Dermis blood vessel endothelial cell (primary cell): Measurements from ENCODE around the gene STXBP3. TPM values are rescaled to one million over a fixed set of nuclear protein-coding genes. Genes with fewer than 3 reads are reported as not detected.
"Not testable (repeated sequence)": the region's sequence is repeated elsewhere in the genome, so short reads cannot be mapped to it uniquely, and the experiment has no call there.

Experiments used
- DNase-seq: peaks from one replicate; pipeline ENCODE4 v3.0.0; 2010
- total RNA-seq: library from RNA; depleted of rRNA; stranded (reverse); fragments of >200 nt; gene quantifications from 2 replicates; pipeline ENCODE4 v1.2.3, GENCODE V29; 2014

The STXBP3 gene, protein sequence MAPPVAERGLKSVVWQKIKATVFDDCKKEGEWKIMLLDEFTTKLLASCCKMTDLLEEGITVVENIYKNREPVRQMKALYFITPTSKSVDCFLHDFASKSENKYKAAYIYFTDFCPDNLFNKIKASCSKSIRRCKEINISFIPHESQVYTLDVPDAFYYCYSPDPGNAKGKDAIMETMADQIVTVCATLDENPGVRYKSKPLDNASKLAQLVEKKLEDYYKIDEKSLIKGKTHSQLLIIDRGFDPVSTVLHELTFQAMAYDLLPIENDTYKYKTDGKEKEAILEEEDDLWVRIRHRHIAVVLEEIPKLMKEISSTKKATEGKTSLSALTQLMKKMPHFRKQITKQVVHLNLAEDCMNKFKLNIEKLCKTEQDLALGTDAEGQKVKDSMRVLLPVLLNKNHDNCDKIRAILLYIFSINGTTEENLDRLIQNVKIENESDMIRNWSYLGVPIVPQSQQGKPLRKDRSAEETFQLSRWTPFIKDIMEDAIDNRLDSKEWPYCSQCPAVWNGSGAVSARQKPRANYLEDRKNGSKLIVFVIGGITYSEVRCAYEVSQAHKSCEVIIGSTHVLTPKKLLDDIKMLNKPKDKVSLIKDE
- 63.6 and 66.0 TPM in 2 replicates for total RNA-seq

DNA sequence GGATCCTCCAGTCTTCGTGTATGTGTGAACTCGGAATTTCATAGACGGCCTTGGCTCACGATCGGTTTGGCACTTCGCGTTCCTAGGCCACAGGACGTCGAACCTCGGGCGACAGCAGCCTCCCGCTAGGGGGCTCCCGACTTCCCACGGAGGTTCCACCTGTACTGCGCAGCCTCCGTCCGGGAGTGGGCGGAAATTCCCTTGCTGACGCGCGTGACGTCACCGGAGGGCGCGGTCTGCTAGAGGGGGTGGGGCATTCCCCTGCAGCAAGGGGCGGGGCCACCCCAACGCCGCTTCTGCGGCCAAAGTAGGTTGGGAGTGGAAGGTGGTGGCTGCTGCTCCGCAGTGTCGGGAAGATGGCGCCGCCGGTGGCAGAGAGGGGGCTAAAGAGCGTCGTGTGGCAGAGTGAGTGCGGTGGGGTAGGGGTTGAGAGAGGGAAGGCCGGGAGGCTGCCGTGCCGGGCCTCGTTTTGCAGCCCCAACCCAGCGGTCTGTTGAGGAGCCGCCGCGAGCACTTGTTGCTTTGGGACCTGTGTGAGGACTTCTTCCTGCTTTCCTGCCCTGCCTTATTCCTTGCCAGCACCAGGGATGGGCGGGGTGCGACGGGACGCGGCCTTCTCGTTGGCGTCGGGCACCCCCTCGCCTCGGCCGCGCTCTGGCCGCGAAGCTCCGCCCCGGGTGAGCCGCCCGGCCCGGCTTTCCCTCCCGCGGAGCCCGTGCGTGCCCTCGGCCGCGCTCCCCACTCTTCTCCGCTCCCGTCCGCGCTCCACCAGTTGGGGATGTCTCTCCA is at the start of gene STXBP3:
STXBP3 (plus strand) TSS at position 293 of the 789 bp plus-strand sequence; CDS start at position 357, 64 bp downstream.
- peak; percentile 99 for DNase-seq

DNA sequence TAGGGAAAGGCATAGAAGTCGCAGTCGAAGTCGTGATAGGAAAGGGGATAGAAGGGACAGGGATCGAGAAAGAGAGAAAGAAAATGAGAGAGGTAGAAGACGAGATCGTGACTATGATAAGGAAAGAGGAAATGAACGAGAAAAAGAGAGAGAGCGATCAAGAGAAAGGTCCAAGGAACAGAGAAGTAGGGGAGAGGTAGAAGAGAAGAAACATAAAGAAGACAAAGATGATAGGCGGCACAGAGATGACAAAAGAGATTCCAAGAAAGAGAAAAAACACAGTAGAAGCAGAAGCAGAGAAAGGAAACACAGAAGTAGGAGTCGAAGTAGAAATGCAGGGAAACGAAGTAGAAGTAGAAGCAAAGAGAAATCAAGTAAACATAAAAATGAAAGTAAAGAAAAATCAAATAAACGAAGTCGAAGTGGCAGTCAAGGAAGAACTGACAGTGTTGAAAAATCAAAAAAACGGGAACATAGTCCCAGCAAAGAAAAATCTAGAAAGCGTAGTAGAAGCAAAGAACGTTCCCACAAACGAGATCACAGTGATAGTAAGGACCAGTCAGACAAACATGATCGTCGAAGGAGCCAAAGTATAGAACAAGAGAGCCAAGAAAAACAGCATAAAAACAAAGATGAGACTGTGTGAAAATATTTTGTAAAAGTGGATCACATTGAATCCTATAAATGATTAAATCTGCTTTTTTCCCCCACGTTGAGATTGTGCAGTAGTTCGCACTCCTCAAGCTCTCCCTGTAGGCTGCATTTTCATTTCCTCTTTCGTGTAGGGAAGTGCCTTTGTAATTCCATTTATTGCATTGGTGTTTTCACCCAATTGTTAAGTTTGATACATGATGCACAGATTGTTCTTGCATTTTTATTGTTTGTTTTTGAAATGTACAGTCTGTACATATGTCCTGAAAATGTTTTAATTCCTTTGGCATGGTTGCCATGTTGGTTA is 46.8 kb upstream of the STXBP3 start:
- DNase-seq = no peak

DNA sequence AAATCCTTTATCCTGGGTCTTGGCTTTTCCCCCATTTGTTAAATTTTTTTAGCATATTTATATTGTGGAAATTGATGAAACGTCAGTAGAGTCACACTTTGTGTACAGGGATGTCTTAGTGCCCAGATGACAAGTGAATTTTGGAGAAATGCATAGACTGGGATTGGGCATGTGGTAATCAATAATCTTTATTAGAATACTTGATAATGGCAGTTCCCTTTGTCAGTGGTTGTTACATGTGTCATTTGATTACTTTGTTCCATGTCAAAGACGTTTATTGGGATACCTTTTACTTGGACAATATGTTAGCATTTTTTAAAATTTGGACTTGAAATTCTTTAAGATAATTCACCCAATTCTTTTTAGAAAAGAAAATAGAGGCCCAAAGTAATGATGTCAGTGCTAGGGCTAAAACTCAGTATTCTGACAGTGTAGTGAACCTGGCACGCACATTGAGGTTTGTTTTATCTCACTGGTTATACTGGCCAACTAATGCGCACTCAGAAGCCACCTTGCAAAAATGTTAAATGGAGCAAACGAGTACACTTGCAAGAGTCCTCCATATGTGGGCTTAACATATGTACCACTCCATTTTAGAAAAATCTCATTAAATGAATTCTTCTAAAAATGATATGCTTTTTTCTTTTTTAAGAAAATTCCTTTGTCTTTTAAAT is 45.2 kb upstream of the STXBP3 start:
- DNase-seq = no peak

DNA sequence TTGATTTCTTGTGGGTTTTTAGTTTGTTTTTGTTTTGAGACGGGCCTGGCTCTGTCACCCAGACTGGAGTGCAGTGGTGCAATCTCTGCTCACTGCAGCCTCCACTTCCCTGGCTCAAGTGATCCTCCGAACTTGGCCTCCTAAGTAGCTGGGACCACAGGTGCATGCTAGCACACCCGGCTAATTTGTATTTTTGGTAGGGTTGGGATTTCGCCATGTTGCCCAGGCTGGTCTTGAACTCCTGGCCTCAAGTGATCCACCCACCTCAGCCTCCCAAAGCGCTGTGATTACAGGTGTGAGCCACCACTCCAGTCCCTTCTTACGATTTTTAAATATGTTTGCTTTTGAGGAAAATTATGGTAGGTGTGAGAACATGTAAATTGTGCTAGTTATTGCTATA is 44.4 kb upstream of the STXBP3 start:
- DNase-seq = not testable (repeated sequence)

DNA sequence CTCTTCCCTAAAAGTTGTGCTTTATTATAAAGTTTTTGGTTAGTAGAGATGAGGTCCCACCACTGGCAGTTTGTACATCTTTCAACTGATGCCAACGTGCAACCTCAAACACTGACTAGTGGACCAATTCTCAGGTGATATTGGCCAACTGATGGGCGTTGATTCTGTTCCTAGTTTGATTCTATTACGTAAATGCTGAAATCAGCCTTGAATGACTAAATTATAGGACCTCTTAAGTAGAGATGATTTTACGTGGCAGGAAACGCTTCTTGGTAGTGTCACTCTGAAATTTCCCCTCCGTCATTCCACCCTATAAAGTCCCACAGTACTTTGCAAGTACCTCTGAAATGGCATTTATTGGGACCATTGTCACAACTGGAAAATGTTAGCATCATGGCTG is 42.5 kb upstream of the STXBP3 start:
- no peak for DNase-seq

DNA sequence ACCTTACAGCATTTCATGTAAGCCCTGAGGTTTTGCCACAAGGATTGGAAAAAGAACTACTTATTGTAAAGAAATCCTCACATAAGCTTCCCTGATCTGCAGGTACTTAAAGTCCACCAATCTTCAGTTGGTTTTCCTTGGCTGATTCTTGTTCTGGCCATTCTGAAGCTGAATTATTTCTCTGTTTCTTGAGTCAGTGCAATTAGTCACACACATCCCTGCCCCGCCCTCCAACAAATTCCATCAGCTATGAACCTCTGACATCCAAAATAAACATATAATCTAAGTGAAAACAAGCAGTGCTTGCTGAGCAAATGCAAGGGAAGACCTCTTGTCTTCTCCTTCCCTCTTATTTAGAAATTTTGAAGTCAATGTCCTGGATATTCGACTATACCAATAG is 42.0 kb upstream of the STXBP3 start:
- DNase-seq = peak; percentile 49

DNA sequence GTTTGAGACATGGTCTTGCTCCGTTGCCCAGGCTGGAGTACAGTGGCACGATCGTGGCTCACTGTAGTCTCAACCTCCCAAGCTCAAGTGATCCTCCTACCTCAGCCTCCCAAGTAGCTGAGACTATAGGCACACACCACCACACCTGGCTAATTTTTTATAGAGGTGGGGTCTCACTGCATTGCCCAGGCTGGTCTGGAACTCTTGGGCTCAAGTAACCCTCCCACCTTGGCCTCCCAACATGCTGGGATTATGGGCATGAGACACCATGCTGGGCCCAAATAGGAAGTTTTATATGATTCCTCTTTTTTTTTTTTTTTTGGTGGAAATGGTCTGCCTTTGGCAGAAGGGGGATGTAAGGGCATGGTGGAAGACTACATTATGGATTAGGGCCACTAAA is 39.8 kb upstream of the STXBP3 start:
- no peak for DNase-seq

DNA sequence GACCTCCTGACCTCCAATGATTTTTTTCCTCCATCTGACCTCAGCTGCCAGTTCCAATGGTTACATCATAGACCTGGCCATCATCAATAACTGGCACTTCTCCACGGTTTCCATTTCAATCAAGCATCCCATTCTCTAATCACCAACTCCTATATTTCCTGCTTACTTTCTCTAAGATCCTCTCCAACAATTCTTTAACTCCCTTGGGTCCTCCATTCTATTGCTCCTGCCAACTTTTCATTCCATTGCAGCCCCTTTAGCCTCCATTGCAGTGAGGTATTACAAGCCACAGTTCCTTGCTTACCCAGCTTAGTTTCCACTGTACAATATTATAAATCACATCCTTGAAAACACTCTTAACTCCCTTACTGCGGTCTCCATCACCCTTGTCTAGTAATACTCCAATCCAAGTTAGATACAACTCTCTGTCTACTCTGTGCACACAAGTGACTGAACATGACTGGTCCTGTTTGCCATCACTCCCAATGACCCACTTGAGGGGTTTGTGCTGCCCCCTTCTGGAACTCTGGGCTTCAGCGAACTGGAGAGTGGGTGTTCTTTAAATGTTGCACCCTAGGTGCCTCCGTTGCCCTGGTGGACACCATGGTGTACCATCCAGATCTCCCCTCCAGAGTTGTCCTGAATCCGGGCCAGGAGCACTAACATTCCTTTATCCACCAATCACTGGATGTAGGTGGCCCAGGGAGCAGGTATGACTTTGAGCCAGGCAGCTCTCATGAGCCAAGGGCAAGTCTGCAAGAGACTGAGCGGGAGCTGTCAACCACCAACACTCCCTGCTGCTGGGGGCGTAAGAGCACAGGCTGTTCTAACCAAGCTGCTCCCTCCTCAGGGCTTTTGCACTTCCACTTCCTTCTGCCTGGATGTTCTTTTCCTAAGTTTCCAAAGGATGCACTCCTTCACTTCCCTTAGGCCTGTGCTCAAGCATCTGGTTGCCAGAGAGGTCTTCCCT is 37.5 kb upstream of the STXBP3 start:
- DNase-seq = peak; percentile 18

DNA sequence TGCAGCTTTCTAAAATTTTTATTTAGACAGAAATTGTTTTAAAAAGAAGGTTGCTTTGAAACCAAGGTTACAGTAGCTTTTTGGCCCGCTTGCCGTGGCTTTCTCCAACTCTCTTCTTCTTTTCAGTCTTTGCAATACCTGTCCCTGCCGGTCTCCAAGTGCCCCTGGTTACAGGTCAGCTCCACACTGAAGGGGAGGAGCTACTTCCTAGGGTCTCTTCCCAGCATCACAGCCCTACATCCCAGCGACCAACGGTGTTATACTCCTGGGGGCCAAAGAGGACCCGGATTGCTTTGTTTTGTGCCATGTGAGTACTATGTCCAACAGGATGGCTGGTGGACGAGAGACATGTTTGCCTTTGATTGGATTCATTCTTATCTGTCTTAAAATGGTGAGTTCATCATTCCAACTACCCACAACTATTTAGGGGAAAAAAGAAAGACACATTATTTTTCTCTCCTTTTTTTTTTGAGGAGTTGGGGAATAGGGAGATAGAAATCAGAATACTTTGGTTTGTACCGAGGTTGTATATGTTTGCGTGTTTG is 33.8 kb upstream of the STXBP3 start, which contains the start of gene FNDC7:
FNDC7 (plus strand) TSS at position 303 of the 545 bp plus-strand sequence; CDS start at position 329, 26 bp downstream.
- no peak for DNase-seq

DNA sequence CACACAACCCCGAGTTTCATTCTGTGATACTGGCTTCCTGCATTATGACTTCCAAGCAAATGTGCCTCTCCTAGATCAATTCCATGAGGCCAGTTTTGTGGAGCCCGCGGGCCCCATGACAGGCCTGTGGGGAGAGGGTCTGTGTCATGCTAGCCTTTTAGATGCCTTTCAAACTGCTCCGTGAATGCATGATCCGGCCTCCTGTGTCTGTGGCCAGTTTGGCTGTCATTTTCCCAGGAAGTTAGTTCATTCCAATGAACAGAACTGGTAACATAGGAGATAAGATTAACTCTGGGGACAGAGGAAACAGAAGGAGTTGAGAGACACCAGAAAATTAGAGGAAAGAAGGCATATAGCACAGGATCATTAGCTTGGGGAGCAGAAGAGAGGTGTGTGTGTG is 30.5 kb upstream of the STXBP3 start:
- no peak for DNase-seq

DNA sequence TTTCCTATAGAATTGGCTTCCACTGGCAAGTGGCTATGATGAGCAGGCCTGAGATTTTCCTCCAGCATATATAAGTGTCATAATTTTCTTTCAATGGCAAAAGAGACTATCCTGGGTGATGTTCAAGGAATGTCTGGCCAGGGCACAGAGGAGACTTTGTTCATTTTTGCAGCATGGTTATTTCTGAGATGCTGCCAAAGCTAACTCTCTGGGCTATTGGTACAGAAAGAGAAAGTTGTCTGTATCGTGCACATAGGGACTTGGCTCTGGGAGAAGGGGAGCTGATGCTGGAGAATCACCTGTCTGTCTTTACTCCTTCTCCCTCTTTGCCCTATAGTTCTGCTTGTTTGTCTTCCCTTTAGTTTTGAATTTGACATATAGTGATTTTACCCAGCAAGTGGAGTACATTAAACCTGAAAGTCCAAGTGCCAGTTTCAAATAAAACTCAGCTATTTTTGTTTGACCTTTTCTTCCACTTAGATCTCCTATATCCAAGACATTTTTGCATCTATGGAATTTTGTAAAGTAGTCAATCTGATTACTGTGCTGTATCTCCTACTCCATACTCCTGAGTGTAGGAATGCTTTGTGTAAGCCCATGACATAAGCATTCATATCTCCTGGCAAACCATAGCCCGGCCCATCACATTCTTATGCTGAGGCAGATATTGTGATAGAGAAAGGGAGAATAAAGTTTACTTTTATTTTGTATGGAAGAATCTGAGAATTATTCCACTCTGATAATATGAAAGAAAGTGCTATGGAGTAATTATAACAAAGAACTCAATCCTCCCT is 29.8 kb upstream of the STXBP3 start:
- DNase-seq = no peak

DNA sequence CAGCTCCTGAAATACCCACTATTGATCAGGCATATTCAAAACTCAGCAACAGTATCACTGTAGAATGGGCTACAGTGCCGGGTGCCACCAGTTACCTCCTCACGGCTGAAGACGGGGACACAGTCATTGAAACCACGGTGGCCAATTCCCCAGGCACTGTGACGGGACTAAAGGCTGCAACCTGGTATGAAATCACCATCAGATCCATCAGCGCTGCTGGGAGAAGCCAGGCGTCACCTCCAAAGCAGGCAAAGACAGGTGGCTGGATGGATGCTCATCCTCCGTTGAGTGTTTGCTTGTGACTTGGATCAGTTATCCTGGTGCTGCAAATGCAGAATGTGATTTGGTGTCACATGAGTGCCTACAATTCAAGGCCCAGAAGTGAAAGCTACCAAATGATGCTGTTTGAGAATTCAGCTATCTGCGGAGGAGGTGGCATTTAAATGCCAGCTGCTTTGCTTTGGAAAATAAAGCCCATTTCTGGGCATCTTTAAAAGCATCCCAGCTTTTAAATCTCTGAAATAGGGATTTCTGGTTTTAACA is 28.6 kb upstream of the STXBP3 start:
- DNase-seq = no peak

DNA sequence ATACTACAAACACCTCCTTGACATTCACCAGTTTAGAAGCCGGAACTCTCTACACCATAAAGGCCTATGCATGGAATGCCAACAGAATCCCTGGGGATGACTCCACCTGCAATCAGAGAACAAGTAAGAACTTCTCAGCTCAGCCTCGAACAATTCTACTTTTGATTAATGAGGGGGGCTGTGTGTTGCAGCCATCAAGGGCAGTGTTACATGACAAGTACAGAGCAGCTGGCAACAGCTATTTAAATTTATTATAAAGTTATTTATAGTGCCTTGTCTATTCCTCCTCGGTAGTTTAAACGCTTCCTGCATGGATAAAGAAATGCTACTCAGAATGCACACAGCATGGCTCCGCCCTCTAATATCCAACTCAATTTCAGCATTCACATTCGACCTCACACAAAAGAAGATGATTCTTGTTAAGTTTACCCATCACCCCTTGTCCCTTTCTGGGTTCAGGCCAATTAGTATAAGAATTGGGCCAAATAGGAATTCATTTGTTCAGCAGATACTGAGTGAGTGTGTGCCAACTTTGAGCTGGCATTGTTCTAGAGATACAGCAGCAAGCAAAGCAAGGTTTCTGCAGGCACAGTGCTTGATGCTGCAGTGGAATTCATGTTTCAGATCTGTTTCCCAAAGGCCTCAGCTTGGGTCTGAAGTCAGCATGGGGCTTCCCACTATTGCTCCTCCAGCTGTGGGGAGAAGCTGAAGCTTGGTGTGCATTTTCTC is 27.4 kb upstream of the STXBP3 start:
- no peak for DNase-seq

DNA sequence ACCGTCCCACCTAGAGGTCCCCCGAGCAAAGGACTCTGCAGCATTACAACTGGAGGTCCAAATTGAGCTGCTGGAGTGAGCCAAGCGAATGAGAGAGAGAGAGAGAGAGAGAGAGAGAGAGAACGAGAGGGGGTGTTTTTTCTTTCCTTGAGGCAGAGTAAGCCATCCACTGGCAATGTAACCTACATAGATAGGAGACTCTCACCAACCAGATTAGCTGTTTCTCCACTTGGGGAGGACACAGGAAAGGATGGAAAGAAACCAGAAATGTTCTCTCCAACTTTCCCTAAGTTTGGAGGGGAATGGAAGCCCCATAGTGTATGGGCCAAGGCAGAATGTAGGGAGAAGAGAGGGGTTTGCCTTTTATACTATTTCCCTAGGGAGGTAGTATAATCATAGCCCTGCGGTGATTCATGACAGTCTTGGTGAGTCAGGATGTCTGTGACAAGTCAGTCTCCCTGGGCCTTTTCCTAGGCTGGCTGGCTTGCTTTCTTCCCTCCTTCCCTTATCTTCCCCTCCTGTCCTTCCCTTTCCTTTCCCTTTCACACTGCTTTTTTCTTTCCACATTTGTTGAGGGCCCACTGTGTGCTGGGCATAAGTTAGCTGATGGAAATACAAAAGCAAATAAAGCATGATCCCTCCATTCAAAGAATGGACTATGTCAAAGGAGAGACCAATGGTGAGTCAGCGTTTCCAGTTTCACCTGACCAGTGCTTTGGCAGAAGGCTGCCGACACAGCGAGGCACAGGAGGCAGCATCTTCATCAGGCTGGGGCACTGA is 26.6 kb upstream of the STXBP3 start:
- peak; percentile 37 for DNase-seq

DNA sequence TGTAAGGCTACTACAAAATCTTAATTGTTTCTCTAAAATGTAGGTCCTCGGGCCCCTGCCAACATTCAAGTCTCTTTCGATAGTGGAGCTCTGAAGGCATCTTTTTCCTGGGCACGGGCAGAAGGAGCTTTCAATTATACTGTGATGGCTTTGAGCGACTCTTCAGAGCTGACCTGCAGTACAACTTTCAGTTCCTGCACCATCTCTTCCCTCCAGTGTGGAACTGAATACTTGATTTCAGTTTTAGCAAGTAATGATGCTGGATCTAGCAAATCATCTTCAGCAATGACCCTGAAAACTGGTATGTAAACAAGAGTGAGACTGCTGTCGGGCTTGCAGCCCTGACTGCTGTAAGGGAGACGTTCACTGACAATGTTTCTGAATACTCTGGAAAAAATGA is 24.2 kb upstream of the STXBP3 start:
- no peak for DNase-seq

DNA sequence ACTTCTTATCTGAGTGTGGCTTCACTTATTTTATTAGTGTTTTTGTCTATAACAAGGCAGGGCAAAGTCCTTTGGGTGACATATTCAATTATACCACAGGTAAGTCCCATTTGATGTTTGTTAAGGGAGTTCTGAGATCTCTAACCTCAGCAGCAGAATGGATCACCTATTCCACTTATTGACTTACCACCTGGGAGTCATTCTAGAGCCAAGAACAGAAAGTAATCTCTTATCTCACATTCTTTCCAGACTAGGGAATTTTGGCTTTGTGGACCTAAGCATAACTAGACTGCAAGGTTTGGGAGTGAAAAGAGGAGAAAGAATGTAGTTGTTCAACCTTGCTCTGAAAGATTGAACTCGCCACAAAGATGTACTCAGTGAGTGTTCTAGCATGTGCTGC is 20.6 kb upstream of the STXBP3 start:
- DNase-seq = no peak

DNA sequence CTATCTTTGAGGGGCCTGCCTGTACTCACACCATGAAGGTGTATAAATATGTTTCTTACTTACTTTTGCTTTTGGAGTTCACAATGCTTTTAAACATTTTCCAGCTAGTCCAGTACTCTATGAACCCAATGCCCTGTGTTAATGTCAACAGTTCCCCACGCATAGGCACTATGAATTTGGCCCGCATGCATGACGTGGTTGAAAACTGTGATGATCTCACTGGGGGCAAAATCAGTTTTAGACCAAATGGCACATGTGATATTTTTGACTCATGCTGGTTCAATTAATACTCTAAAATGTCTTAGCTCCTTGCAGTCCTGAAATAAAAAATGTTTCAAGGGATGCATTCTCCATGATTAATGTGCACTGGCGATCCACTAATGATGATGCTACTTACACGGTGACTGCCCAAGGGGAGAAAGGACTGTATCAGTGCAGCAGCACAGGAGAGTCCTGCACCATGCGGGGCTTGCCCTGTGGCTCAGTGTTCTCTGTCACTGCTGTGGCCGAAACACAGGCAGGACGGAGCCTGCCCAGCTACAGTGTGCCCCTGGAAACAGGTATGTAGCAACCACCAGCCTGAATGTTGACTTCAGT is 18.0 kb upstream of the STXBP3 start:
- no peak for DNase-seq
